ENCODE data around the gene BEND5.
A peak's percentile ranks its signal among the peaks of the same experiment; 100 is the strongest.

The BEND5 gene

GRCh38 chr1:48718116-48718630, 58.5 kb downstream of the BEND5 start:
- no peak for DNase-seq

DNA sequence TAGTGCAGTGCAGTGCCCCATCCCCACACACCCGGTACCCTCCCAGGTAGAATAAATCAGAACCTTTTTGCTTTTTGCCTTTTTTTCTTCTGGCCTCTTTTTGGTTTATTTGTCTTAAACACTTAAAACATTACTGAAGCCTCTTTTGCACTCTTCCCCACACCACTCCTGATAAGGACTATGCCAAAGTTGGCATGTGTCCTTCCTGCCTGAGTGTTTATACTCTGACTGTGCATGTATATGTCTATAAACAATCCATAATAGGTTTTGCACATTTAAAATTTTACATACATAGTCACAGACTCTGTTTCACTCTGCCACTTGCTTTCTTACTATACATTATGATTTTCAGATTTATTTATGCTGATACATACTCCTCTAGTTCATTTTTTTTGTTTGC, 59.6 kb downstream of the BEND5 start:
- DNase-seq, result no peak

DNA sequence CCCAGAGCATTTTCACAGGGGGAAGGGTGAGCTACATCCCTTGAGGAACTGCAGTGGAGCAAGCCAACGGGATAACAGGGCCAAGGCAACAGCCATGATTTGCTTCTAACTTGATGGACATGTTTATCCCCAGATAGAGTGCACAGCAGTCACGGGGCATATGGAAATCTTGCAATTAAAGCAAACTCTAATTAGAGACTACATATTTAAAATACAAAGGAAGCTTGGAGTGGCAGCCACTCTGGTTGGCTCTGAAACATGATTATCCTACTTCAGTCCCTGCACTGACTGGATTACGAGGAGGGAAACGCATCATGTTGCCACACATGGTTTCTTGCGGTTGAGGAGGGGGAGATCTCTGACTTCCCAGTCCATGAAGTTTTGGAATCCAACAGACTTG, 60.8 kb downstream of the BEND5 start:
- no peak for DNase-seq

DNA sequence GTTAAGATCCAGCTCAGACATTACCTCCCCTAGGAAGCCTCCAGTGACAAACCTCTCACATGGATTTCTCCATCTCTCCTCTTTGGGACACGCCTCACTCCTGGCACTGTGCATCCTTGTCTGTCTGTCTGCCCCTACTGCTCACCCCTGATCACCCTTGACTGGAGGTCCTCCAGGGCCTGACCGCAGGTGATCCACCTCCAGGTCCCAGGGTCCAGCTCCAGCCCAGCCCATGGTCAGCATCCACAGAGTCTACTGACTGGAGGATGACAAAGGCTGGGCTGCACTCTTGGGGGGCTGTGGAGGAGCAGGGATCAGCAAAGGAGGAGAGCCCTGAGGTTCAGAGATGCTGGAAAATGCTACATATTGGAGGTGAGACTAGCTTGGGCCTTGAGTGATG, 65.8 kb downstream of the BEND5 start:
- no peak for DNase-seq

GRCh38 chr1:48710318-48710717, 66.4 kb downstream of the BEND5 start:
- DNase-seq, result no peak

GRCh38 chr1:48704736-48705135, 72.0 kb downstream of the BEND5 start:
- DNase-seq, result no peak

- DNase-seq, result no peak
Measured at GRCh38 chr1:48701445-48701844, 75.2 kb downstream of the BEND5 start.

DNA sequence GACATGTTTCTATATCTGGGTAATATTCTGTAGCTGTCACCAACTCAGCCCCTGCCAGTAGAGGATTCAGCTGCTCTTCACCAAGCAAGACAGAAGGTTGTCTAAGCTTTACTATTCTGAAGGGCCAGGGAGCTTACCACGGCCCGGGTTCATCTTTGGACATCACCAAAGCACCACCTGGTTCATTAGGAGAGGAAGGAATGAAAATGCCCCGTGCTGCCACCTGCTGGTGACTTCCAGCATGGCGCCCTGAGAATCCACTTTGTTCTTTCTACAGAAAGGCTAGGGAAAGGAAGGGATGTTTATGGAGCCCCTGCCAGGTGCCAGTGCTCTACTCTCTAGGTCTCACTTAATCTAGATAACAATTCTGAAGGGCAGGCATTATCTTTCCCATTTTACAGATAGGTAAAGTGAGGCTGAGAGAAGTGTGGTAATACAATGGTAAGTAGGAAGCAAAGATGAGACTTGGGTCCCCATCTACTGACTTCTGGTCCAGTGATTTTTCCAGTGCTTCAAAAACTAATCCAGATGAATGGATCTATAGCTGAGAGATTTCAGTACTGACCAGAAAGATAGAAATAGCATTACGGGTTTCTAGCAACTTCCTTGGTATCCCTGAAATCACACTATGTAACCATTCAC, 79.5 kb downstream of the BEND5 start:
- peak; percentile 24 for DNase-seq

DNA sequence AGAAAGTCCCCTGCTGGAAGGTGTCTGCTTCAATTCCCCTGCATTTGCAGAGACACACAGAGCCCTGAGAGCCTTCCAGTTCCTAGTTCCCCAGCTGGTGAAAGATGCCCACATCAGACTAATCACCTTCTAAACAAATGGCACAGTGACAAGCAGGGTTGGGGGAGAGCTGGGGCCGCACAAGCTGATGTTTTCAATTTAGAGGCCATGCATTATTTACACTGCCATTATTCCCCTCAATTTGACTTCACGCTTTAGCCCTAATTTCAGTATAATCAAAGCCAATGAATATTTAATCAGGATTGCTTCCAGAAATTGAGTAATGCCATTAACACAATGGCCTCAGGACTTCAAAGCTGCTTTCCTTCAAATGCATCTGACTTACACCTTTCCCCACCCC, 81.5 kb downstream of the BEND5 start:
- no peak for DNase-seq

DNA sequence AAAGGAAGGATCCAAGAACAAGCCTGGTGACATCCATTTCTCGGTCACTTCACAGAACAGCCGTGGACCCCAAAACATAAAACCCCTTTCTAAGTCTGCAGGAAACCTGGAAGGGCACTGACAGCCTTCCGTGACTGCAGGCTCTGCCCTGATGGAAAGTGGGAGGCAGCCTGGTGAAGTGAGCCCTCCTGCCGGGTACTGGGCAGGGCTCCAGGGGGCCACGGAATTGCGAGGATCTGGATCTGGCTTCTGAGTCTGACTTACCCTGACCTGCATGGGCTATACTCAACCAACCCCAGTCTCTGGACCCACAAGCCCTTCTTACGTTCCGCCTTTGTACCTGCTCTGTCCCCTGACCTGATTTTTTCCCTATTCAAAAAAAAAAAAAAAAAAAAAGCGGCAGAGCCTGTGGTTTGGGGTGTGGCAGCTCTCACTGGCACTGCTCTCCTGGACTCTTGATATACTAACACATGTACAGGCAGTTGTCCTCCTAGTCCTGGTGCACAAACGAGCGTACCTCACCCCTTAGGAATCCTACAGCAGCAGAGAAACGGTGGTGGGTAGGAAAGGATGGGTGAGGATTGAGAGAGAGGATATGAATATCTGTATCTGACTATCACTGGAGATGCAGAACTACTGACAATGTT, 82.9 kb downstream of the BEND5 start:
- DNase-seq, result no peak

DNA sequence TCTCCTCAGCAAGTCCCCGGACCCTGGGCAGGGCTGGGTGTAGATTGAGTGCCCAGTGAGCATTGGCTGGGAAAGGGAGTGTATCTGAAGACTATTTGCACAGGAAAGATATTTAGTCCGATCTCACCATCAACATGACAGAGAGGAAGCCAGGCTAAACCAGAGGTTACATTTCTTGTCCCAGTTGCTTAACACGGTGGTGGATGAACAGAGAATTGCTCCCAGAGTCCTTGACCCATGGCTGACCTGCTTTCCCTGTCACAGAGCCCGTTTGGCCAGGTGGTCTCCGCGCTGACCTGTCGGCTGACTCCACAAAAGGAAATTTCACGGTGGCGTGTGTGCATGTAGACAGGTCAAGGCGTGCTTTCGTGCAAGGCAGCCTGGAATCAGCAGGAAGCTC, 83.5 kb downstream of the BEND5 start:
- no peak for DNase-seq

- no peak for DNase-seq
Measured at GRCh38 chr1:48692235-48692634, 84.5 kb downstream of the BEND5 start.

DNA sequence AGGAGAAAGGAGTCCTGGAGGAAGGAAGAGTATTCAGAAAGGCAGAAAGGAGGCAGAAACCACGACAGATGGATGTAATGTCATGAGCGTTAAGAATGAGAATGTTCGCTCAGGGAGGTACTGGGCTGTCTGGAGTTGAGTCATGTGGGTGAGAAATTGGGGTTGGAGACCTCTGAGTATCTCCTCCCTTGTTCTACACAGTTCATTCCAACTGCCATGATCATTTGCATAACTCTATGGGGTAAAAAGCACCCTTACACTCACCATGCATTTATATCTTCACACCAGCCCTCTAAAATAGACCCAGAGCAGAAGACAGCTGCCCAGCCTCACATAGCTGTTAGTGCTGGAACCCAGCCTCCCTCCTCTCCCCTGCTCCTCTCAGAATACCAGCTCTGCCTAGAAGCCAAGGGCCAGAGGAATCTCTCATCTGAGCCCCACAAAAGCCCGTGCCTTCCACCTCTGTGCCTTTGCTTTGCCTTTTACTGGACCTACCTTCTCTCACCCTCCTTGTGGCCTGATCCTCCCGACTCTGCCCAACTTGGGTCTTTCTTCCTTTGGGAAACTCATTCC, 85.2 kb downstream of the BEND5 start:
- no peak for DNase-seq

- DNase-seq, result no peak
Measured at GRCh38 chr1:48688102-48688760, 88.5 kb downstream of the BEND5 start.

DNA sequence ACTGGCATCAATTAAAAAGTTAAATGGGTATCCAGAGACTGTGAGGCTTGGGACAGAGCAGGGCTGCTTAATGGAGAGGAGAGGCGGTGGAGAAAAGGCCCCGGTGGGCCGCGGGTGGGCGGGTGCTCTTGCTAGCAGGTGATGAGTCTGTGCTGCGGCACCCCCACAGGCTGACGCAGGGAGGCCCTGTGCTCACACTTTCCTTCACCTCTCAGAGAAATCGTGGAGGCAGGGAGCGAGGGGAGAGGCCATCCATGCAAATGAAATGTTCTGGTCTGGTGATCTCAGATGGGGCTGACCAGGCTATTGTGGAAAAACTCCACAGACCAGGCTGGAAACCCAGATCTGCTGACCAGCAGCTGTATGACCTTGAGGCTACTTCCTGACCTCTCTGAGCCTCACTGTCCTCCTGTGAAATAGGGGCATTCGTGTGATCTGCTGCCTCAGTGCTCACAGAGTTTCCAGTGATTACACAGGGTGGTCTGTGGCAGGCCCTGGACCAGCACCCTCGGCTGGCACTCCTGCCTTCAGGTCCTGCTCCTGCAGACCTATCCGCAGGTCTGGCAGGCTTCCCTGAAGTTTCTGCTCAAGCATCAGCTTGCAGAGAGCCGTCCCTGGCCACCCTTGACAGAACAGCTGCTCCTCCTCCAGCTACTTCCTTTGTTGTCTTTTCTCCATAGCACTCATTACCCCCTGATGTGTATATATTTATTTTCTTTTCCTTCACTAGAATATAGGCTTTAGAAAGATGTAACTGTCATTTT, 89.2 kb downstream of the BEND5 start:
- DNase-seq, result no peak

GRCh38 chr1:48686159-48686558, 90.5 kb downstream of the BEND5 start:
- DNase-seq, result no peak

- no peak for DNase-seq
Measured at GRCh38 chr1:48684381-48684780, 92.3 kb downstream of the BEND5 start.

- no peak for DNase-seq
Measured at GRCh38 chr1:48683839-48684238, 92.9 kb downstream of the BEND5 start.

GRCh38 chr1:48681476-48682305, 95.0 kb downstream of the BEND5 start:
- DNase-seq, result no peak

DNA sequence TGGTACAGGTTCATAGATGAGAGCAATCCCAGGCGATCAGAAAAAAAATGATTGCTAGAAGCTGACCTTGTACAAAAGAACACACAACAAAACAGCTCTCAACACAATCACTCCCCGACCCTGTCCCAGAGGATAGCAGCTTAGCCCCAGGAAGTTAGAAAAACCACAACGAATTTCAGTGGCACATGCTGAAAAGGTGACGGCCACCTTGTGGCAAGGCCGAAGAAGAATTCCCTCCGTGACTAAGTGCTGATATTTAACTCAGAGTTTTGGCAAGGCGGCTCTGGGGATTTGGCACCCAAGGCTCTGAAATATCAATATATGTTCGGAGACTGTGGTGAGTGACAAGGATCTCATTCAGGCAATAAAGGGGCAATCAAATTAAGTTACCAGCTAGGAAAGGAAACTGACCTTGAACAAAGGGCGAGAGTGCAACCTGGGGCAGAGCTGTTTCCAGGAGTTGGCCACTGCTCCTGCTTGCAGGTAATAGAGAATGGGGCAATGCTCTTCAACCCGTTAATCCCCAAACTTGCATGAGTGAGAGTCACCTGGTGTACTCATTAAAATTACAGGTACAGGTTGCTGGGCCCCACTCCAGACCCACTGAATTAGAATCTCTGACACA, 96.2 kb downstream of the BEND5 start:
- no peak for DNase-seq

DNA sequence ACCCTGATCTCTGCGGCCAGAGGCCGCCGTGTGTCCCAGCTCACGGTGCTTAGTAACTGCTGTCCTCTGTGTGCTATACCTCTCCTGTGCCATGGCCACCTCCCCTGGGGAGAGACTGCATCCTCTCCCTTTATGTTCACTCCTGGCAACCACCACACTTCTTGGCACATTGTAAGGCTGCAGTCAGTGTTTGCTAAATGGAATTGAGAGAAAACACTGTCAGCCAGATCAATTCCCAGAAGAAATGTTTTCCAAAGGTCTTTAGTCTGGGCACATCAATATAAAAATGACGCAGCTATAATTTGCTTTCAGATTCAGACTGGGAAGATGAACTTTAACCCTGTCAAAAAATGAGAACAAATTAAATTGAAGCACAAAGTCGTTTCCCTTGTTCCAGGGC, 96.8 kb downstream of the BEND5 start:
- DNase-seq, result no peak

Measured in activated CD4-positive, alpha-beta T cell treated with anti-CD3 and anti-CD28 coated beads for 1 hour (primary cell).